Astrocyte of the cerebellum (primary cell): Measurements from ENCODE around the gene FEN1.

ENCODE experiments used
- DNase-seq: peaks from one replicate; pipeline ENCODE4 v3.0.0-alpha.2; 2011; ENCODE audit warnings: low read depth
- H3K4me3 ChIP-seq: 2 replicates; pipeline ENCODE4 v1.5.1; 2011; ENCODE audit warnings: mild to moderate bottlenecking, low read depth, low read length, moderate library complexity
- CTCF ChIP-seq: IDR thresholded peaks from 2 replicates; pipeline ENCODE4 v1.5.1; 2012; ENCODE audit warnings: low read length, low read depth, moderate library complexity, mild to moderate bottlenecking; ENCODE audit errors: missing control alignments
- in situ Hi-C: cut with HindIII; loops from 2 replicates; pipeline ENCODE4 v1.10.0; 2017; ENCODE audit warnings: low sequenced_read_pairs

Gene FEN1

DNA sequence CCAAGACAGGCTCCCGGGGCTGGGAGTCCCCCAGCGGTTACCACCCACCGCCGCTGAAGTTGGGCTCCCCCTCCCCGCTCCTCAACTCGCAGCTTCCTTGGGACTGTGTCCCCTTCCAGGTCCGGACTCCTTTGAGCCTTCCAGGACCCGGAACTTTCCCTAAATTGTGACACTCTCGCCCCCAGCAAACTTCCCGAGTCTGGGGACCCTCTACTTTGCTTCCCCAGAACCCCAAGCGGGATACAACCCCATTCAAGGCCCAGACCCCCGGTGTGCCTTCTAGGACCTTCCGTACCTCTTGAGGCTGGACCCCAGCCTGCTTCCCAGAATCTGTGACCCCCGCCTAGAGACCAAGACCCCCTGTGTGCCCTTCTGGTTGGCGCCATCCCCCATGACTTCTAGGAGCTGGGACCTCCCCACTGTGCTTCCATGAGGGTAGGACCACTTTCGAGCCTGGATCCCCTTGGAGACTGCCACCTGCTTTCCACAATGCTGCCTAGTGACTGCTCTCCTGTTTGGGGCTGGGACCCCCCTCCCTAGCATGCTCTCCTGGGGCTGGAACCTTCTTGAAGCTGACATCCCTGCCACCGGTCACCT lies 39.7 kb upstream of the FEN1 start:
- DNase-seq, result no peak
- in situ Hi-C loops, result no loop called here
- peak overlapping the region; percentile 42 for H3K4me3 ChIP-seq
- no peak for TF ChIP-seq CTCF

GRCh38 chr11:61753672-61754071 lies 39.0 kb upstream of the FEN1 start:
- no peak for TF ChIP-seq CTCF
- H3K4me3 ChIP-seq, result no peak overlapping the region
- in situ Hi-C loops, result no loop called here

GRCh38 chr11:61754534-61755482 lies 37.9 kb upstream of the FEN1 start:
- H3K4me3 ChIP-seq, result no peak overlapping the region

More at GRCh38 chr11:61753672-61754071, 39.0 kb upstream of the FEN1 start:
- DNase-seq, result no peak

DNA sequence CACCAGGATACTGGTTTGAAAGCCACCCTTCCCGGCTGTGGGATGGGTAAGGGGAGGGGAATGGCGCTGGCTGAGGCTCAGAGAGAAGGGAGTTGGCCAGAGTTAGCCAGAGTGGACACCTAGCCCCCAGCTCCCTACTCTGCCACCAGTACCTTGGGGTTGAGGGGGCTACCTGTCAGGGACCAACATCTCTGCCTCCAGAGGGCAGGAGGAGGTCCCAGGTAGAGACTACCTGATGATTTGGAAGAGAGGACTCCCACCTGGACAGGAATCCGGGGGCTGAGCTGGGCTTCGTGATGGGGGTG lies 36.6 kb upstream of the FEN1 start:
- no peak for DNase-seq
- in situ Hi-C loops, result no loop called here
- H3K4me3 ChIP-seq, result no peak overlapping the region
- TF ChIP-seq CTCF, result no peak

More at GRCh38 chr11:61754534-61755482, 37.9 kb upstream of the FEN1 start:
- DNase-seq, result no peak
- TF ChIP-seq CTCF, result no peak
- in situ Hi-C loops, result no loop called here

DNA sequence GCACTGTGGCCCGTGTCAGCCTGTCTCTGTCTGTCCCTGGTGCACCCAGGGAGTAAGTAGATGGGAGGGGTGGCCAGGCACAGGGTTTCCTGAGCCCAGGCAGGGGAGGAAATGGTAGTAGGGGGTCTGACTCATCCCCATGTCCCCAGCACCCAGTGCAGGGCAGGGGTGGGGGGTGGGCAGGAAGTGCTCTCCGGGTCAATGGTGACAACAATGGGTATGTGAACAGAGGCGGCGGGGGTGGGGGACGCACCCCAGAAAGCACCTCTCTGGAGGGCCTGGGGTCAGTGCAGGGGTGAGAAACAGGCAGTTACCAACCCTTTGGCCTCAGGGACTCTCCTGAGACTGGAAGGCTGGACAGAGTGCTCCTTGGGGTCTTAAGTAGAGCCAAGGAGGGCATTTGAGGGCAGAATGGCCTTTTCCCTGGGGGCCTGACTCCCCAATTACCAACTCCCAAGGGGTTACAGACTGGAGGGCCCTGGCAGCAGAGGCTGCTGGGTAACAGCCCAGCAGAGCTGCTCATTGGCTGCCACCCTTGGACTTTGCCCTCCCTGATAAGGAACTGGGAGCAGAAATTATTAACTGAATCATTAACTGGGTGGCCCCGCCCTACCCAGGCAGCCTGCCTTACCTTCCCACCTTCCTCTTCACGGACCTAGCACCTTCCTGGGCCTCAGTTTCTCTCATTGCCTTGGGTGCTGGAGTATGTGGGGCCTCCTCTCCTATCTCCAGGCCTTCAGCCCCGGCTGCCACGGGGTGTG lies 36.1 kb upstream of the FEN1 start:
- no peak for TF ChIP-seq CTCF
- in situ Hi-C loops, result no loop called here
- H3K4me3 ChIP-seq, result no peak overlapping the region
- DNase-seq, result no peak

DNA sequence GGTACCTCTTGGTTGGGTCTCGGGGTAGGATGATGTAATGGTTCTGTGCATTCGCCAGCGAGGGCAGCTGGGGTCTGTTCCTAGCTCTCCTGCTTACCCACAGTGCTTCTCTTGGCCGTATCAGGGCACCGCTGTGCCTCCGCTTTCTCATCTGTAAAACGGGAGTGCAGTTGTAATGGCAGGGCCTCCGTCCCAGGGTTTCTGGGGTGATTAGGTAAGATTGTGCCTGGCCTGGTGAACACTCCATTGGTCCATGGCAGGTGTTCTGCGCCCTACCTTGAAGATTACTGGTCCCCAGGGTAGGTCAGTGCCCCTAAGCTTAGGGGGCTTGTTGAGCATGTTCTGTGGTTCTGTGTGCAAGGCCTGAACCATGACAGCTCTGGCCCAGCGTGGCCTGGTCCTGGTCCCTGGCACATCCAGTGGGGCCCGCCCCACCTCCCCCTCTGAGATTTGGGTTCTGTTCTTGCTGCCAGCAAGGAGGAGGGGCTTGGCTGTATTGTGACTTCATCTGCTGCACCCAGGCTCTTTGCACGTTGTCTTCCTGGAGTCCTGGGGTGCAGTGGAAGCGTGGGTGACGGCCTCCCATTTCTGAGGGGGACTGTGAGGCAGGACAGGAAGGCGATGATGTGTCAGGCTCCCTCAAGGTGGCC lies 35.4 kb upstream of the FEN1 start:
- no peak overlapping the region for H3K4me3 ChIP-seq
- DNase-seq, result no peak
- in situ Hi-C loops, result no loop called here
- no peak for TF ChIP-seq CTCF
